Left ventricle myocardium inferior (tissue), 1 donor: ENCODE results near the gene TMEM231. TPM values are rescaled to one million over a fixed set of nuclear protein-coding genes. Genes with fewer than 3 reads are reported as not detected.

Experiments
- DNase-seq: peaks from one replicate; pipeline ENCODE4 v3.0.0-alpha.2; 2020
- H3K27ac ChIP-seq: fragments of 200-600 bp; replicated peaks from 2 replicates; pipeline ENCODE4 v1.8.0; 2021
- H3K27me3 ChIP-seq: fragments of 200-600 bp; 2 replicates; pipeline ENCODE4 v1.8.0; 2021; ENCODE audit warnings: low read depth
- H3K36me3 ChIP-seq: fragments of 200-600 bp; 2 replicates; pipeline ENCODE4 v1.8.0; 2021
- H3K4me1 ChIP-seq: fragments of 200-600 bp; 2 replicates; pipeline ENCODE4 v1.8.0; 2021
- H3K4me3 ChIP-seq: fragments of 200-600 bp; 2 replicates; pipeline ENCODE4 v1.8.0; 2021; ENCODE audit warnings: mild to moderate bottlenecking, moderate library complexity
- H3K9me3 ChIP-seq: fragments of 200-600 bp; replicated peaks from 2 replicates; pipeline ENCODE4 v1.8.0; 2021
- intact Hi-C: fragments of 100-400 bp; cut with micrococcal nuclease; formaldehyde crosslinking; loops from one replicate; pipeline ENCODE4 v1.11.0; 2022
- total RNA-seq: library from RNA; stranded (reverse); fragmentation: NEBNext Ultra II Directional; extraction: Animal tissue kit (Norgen Biotek cat#: 25700); gene quantifications from one replicate; pipeline ENCODE4 v1.2.1, GENCODE V29; 2021
- TF ChIP-seq, protein P1 (sequence below): fragments of 200-600 bp; IDR thresholded peaks from 2 replicates; pipeline ENCODE4 v1.8.0; 2021; ENCODE audit warnings: antibody characterized with exemption, mild to moderate bottlenecking, borderline replicate concordance
- donor health status: DM: no; HTN: yes; CAD: no; lungs with severe emphysema.

The TMEM231 gene
- total RNA-seq, 1 donor from 2014 or later = 6.6 TPM

DNA sequence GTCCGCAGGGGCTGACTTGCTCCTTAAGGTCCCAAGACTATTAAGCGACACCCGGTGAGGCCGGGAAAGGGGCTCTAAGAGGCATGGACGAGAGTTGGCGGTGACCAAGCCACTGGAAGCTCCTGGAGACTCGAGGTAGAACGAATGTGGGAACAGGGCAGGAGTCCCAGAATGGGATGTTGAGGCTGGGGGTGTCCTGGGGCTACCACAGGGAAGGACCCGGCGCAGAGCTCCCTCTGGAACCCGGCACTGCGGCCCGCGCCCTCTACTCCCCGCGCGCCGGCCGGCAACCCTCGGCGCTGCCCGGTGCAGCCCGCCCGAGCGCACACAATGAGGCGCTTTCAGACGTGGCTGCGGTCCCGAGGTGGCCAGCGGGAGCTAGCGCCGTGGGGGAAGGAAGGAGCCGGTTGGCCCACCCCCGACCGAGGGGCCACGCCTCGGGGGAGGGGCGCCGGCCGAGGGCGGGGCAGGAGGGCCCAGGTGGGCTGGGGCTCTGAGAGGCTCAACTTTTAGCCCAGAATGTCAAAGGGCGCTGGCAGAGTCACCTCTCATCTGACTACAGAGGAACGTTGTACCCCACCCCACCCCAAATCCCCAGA, 60.9 kb downstream of the TMEM231 start, which contains the start of gene CHST6:
Gene CHST6 (minus strand): TSS at position 366 of the 599 bp plus-strand sequence. CDS start 15,613 bp downstream, outside the sequence.
- Histone ChIP-seq H3K4me1 (peaks cover 24% of the 10 kb centered on the region), H3K27ac (no peak within 1 kb of the TSS), H3K9me3 (no peaks in the 10 kb centered on the region), H3K36me3 (no peaks in the 10 kb centered on the region), H3K27me3 (peaks cover 33% of the 10 kb centered on the region), H3K4me3 (peak within 1 kb of the TSS; percentile 63)
- intact Hi-C loops = no loop called here
- TF ChIP-seq, protein P1, sequence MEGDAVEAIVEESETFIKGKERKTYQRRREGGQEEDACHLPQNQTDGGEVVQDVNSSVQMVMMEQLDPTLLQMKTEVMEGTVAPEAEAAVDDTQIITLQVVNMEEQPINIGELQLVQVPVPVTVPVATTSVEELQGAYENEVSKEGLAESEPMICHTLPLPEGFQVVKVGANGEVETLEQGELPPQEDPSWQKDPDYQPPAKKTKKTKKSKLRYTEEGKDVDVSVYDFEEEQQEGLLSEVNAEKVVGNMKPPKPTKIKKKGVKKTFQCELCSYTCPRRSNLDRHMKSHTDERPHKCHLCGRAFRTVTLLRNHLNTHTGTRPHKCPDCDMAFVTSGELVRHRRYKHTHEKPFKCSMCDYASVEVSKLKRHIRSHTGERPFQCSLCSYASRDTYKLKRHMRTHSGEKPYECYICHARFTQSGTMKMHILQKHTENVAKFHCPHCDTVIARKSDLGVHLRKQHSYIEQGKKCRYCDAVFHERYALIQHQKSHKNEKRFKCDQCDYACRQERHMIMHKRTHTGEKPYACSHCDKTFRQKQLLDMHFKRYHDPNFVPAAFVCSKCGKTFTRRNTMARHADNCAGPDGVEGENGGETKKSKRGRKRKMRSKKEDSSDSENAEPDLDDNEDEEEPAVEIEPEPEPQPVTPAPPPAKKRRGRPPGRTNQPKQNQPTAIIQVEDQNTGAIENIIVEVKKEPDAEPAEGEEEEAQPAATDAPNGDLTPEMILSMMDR = no peak
- DNase-seq = peak; percentile 41

DNA sequence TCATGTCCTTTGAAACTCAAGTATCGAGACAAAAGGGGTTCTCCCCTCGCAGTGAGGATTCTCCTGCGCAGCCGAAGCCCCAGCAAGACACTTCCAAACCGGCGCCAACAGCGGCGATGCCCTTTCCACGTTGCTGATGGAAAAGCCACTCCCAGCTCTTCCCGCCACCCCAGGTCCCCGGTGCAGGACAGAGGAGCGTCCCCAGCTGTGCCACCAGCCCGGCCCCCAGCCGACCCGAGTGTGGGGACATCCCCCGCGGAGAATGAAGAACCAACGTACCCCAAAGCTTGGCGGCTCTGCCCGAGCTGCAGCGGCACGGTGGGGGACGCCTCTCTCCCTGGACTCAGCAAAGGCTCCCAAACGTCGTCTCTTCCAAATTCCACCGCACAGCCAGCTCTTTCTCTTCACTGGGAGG, 61.4 kb downstream of the TMEM231 start:
- intact Hi-C loops = no loop called here
- peak overlapping the region; percentile 63 for H3K4me3 ChIP-seq
- no peak overlapping the region for H3K27ac ChIP-seq
- peaks cover 33% of the 10 kb centered on the region for H3K27me3 ChIP-seq
- DNase-seq = no peak
- H3K4me1 ChIP-seq = peaks cover 23% of the 10 kb centered on the region
- no peaks in the 10 kb centered on the region for H3K9me3 ChIP-seq
- TF ChIP-seq, protein P1 = no peak
- no peaks in the 10 kb centered on the region for H3K36me3 ChIP-seq

DNA sequence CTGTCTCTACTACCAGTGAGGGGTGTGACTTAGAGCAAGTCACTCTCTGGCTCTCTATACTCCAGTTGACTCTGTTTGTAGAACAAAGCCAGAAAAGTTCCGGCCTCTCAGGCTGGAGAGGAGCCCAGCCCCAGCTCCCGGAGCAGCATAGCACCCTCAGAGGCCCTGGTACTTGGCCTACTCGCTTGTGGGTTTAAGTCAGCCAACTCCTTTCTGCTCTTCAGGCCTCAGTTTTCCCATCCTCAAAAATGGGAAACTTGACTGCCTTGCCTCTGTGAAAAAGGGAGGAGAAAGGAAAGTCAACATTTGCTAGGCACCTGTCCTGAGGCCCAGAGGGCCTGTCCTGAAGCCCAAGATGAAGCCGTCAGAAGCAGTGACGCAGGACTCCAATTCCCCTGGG, 61.9 kb downstream of the TMEM231 start:
- Histone ChIP-seq H3K4me1 (peaks cover 19% of the 10 kb centered on the region), H3K4me3 (peak overlapping the region; percentile 63), H3K27ac (no peak overlapping the region), H3K9me3 (no peaks in the 10 kb centered on the region), H3K27me3 (peaks cover 33% of the 10 kb centered on the region), H3K36me3 (no peaks in the 10 kb centered on the region)
- no peak for DNase-seq
- intact Hi-C loops = no loop called here
- TF ChIP-seq, protein P1 = no peak

DNA sequence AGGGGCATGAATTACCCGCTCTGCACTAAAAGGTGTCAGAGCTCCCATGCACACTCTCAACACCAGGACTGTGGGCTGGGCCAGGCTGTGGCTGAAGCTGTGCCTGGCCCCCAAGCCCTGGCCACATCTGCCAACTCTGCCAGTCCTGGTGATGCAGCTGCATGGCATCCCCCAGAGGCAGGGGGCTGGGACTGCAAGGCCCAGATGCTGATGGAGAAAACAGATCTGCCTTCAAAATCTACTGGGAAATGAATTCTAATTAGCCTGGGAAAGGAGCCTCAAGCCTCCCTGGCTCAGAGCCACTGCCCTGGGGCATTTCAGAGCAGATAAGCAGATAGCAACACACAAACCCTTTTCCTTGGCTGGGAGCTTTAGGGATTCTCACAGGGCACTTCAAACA, 64.2 kb downstream of the TMEM231 start:
- intact Hi-C loops = no loop called here
- TF ChIP-seq, protein P1 = no peak
- Histone ChIP-seq H3K9me3 (no peaks in the 10 kb centered on the region), H3K4me3 (no peak overlapping the region), H3K36me3 (no peaks in the 10 kb centered on the region), H3K4me1 (peaks cover 14% of the 10 kb centered on the region), H3K27me3 (peaks cover 33% of the 10 kb centered on the region), H3K27ac (no peak overlapping the region)
- no peak for DNase-seq

DNA sequence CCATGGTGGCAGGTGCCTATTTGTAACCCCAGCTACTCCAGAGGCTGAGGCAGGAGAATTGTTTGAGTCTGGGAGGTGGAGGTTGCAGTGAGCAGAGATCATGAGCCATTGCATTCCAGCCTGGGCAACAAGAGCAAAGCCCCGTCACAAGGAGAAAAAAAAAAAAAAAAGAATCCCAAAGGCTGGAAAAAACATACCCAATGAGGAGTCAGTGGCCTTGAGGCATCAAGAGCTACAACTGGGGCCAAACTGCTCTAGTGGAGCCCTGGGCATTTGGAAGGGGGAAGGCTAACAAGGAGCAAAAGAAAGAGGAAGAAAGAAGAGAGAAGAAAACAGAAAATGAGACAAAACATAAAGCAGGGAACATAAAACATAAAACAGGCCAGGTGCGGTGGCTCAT, 67.7 kb downstream of the TMEM231 start:
- intact Hi-C loops = loop anchor here (10.0 kb wide), 1 partner anchor 126 kb away; no protein-coding TSS in a partner anchor
- no peak overlapping the region for H3K4me3 ChIP-seq

More for the DNA sequence above, 67.7 kb downstream of the TMEM231 start:
- H3K4me1 ChIP-seq = no peaks in the 10 kb centered on the region
- H3K27ac ChIP-seq = no peak overlapping the region
- DNase-seq = no peak
- no peaks in the 10 kb centered on the region for H3K9me3 ChIP-seq
- peaks cover 13% of the 10 kb centered on the region for H3K27me3 ChIP-seq
- H3K36me3 ChIP-seq = no peaks in the 10 kb centered on the region
- TF ChIP-seq, protein P1 = no peak

Other genes with a start within 250 kb of the TMEM231 start
- gene CFDP1, start 122.7 kb downstream of the TMEM231 start, total RNA-seq = 24.9 TPM
- 10.3 TPM for gene TMEM170A, start 91.6 kb downstream of the TMEM231 start, total RNA-seq
- 1.4 TPM for gene CHST6, start 60.8 kb downstream of the TMEM231 start, total RNA-seq
- gene CHST5, start 20.1 kb downstream of the TMEM231 start, total RNA-seq = 0.85 TPM
- gene GABARAPL2, start 10.1 kb upstream of the TMEM231 start, total RNA-seq = 280 TPM
- 28.4 TPM for gene ADAT1, start 67.0 kb upstream of the TMEM231 start, total RNA-seq
- gene KARS1, start 91.4 kb upstream of the TMEM231 start, total RNA-seq = 127 TPM
- 60.1 TPM for gene TERF2IP, start 91.5 kb upstream of the TMEM231 start, total RNA-seq
- not detected for gene CPHXL2, start 120.8 kb upstream of the TMEM231 start, total RNA-seq
- gene DUXB, start 145.2 kb upstream of the TMEM231 start, total RNA-seq = not detected
- gene CPHXL, start 170.2 kb upstream of the TMEM231 start, total RNA-seq = not detected